HG03520 (cell line): ENCODE data around the gene DISP3.

Experiments
- ATAC-seq: cut with Tn5 transposase; IDR thresholded peaks from one replicate; pipeline ENCODE4 v1.9.1; 2021; ENCODE audit warnings: mild to moderate bottlenecking, moderate library complexity; ENCODE audit not compliant: unreplicated experiment

The DISP3 gene

GRCh38 chr1:11478571-11479374 is at the start of gene DISP3:
DISP3 (plus strand) TSS chr1:11479155; CDS start chr1:11500993, 21,838 bp downstream.
- peak; percentile 55 for ATAC-seq

- no peak for ATAC-seq
These were observed 49.7 kb upstream of the DISP3 start for GRCh38 chr1:11429226-11429625.

- no peak for ATAC-seq
These were observed 49.0 kb upstream of the DISP3 start for GRCh38 chr1:11429935-11430334.

- ATAC-seq = no peak
These were observed 46.9 kb upstream of the DISP3 start for GRCh38 chr1:11431941-11432507.

GRCh38 chr1:11432526-11432925 is 46.4 kb upstream of the DISP3 start:
- ATAC-seq = no peak

- no peak for ATAC-seq
These were observed 44.5 kb upstream of the DISP3 start for GRCh38 chr1:11434501-11434900.

GRCh38 chr1:11434926-11435325 is 44.0 kb upstream of the DISP3 start:
- ATAC-seq = no peak

- no peak for ATAC-seq
These were observed 40.0 kb upstream of the DISP3 start for GRCh38 chr1:11438996-11439395.

GRCh38 chr1:11441211-11441952 is 37.6 kb upstream of the DISP3 start:
- no peak for ATAC-seq

GRCh38 chr1:11443043-11443442 is 35.9 kb upstream of the DISP3 start:
- no peak for ATAC-seq

- no peak for ATAC-seq
These were observed 34.8 kb upstream of the DISP3 start for GRCh38 chr1:11443961-11444658.

GRCh38 chr1:11444907-11445306 is 34.0 kb upstream of the DISP3 start:
- no peak for ATAC-seq

- no peak for ATAC-seq
These were observed 31.1 kb upstream of the DISP3 start for GRCh38 chr1:11447903-11448302.

GRCh38 chr1:11448373-11449099 is 30.4 kb upstream of the DISP3 start:
- ATAC-seq = no peak

GRCh38 chr1:11449100-11449403 is 29.9 kb upstream of the DISP3 start:
- no peak for ATAC-seq

GRCh38 chr1:11450310-11450709 is 28.6 kb upstream of the DISP3 start:
- ATAC-seq = no peak

GRCh38 chr1:11453742-11454491 is 25.0 kb upstream of the DISP3 start:
- no peak for ATAC-seq

GRCh38 chr1:11455967-11456570 is 22.9 kb upstream of the DISP3 start:
- ATAC-seq = no peak

- no peak for ATAC-seq
These were observed 22.0 kb upstream of the DISP3 start for GRCh38 chr1:11456965-11457364.

GRCh38 chr1:11458811-11459275 is 20.1 kb upstream of the DISP3 start:
- no peak for ATAC-seq
